Epithelial cell of proximal tubule (primary cell): ENCODE results near the gene SOD3. TPM values are rescaled to one million over a fixed set of nuclear protein-coding genes. Genes with fewer than 3 reads are reported as not detected.

ENCODE experiments used
- DNase-seq: peaks from one replicate; pipeline ENCODE4 v3.0.0-alpha.2; 2011; ENCODE audit warnings: low read depth
- H3K4me3 ChIP-seq: 2 replicates; pipeline ENCODE4 v1.5.1; 2011; ENCODE audit warnings: low read depth, mild to moderate bottlenecking, low read length
- CTCF ChIP-seq: conservative IDR thresholded peaks from 2 replicates; pipeline ENCODE4 v1.5.1; 2012; ENCODE audit warnings: low read depth, mild to moderate bottlenecking, low read length
- total RNA-seq: library from RNA; depleted of rRNA; stranded (reverse); fragments of >200 nt; gene quantifications from 2 replicates; pipeline ENCODE4 v1.2.3, GENCODE V29; 2015

Gene SOD3
- 0.43 and 0.63 TPM in 2 replicates for total RNA-seq

GRCh38 chr4:24794916-24795665 lies at the start of gene SOD3:
TSS of gene SOD3 (plus strand) at chr4:24795573. CDS start at chr4:24799522, 3,949 bp downstream.
- peak; percentile 43 for DNase-seq
- no peak for TF ChIP-seq CTCF
- peak within 1 kb of the TSS; percentile 55 for H3K4me3 ChIP-seq

- no peak overlapping the region for H3K4me3 ChIP-seq
- no peak for TF ChIP-seq CTCF
- DNase-seq, result no peak
Observed at GRCh38 chr4:24747234-24747975, 48.0 kb upstream of the SOD3 start.

GRCh38 chr4:24748023-24748422 lies 47.4 kb upstream of the SOD3 start:
- H3K4me3 ChIP-seq, result no peak overlapping the region
- TF ChIP-seq CTCF, result no peak
- DNase-seq, result no peak

GRCh38 chr4:24748758-24749350 lies 46.5 kb upstream of the SOD3 start:
- no peak for TF ChIP-seq CTCF
- no peak for DNase-seq
- no peak overlapping the region for H3K4me3 ChIP-seq

GRCh38 chr4:24750106-24750505 lies 45.3 kb upstream of the SOD3 start:
- no peak for DNase-seq
- TF ChIP-seq CTCF, result no peak
- no peak overlapping the region for H3K4me3 ChIP-seq

GRCh38 chr4:24751926-24752539 lies 43.3 kb upstream of the SOD3 start:
- TF ChIP-seq CTCF, result no peak
- no peak for DNase-seq
- no peak overlapping the region for H3K4me3 ChIP-seq
